Panc1 (cell line): ENCODE data around the gene CATSPERD.

Experiments used
- POLR2AphosphoS5 ChIP-seq: IDR thresholded peaks from 2 replicates; pipeline ENCODE4 v1.6.1; 2012; ENCODE audit warnings: mild to moderate bottlenecking, low read depth, low read length, moderate library complexity
- TCF7L2 ChIP-seq: IDR thresholded peaks from 2 replicates; pipeline ENCODE4 v1.6.1; 2011; ENCODE audit warnings: mild to moderate bottlenecking, low read depth, low read length, inconsistent platforms
- TF ChIP-seq, protein P1 (sequence below): fragments of 450-650 bp; IDR thresholded peaks from 2 replicates; pipeline ENCODE4 v1.5.1; 2017; ENCODE audit warnings: mild to moderate bottlenecking
- TF ChIP-seq, protein P2 (sequence below), 2 experiments: IDR thresholded peaks; 2 replicates each; pipeline ENCODE4 v1.6.1; 2011 to 2012; ENCODE audit warnings: low read depth in 2 of 2, control low read depth in 1 of 2, low read length in 1 of 2, mild to moderate bottlenecking in 1 of 2, moderate library complexity in 1 of 2; ENCODE audit not compliant: insufficient read depth in 1 of 2

- TF ChIP-seq POLR2AphosphoS5, result no peak
- TF ChIP-seq, protein P1, sequence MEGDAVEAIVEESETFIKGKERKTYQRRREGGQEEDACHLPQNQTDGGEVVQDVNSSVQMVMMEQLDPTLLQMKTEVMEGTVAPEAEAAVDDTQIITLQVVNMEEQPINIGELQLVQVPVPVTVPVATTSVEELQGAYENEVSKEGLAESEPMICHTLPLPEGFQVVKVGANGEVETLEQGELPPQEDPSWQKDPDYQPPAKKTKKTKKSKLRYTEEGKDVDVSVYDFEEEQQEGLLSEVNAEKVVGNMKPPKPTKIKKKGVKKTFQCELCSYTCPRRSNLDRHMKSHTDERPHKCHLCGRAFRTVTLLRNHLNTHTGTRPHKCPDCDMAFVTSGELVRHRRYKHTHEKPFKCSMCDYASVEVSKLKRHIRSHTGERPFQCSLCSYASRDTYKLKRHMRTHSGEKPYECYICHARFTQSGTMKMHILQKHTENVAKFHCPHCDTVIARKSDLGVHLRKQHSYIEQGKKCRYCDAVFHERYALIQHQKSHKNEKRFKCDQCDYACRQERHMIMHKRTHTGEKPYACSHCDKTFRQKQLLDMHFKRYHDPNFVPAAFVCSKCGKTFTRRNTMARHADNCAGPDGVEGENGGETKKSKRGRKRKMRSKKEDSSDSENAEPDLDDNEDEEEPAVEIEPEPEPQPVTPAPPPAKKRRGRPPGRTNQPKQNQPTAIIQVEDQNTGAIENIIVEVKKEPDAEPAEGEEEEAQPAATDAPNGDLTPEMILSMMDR, result no peak
- TF ChIP-seq, protein P2, sequence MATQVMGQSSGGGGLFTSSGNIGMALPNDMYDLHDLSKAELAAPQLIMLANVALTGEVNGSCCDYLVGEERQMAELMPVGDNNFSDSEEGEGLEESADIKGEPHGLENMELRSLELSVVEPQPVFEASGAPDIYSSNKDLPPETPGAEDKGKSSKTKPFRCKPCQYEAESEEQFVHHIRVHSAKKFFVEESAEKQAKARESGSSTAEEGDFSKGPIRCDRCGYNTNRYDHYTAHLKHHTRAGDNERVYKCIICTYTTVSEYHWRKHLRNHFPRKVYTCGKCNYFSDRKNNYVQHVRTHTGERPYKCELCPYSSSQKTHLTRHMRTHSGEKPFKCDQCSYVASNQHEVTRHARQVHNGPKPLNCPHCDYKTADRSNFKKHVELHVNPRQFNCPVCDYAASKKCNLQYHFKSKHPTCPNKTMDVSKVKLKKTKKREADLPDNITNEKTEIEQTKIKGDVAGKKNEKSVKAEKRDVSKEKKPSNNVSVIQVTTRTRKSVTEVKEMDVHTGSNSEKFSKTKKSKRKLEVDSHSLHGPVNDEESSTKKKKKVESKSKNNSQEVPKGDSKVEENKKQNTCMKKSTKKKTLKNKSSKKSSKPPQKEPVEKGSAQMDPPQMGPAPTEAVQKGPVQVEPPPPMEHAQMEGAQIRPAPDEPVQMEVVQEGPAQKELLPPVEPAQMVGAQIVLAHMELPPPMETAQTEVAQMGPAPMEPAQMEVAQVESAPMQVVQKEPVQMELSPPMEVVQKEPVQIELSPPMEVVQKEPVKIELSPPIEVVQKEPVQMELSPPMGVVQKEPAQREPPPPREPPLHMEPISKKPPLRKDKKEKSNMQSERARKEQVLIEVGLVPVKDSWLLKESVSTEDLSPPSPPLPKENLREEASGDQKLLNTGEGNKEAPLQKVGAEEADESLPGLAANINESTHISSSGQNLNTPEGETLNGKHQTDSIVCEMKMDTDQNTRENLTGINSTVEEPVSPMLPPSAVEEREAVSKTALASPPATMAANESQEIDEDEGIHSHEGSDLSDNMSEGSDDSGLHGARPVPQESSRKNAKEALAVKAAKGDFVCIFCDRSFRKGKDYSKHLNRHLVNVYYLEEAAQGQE (IDR thresholded peaks at IDR 0.05; ENCODE audit: insufficient read depth in 1 of 2, low read depth in 2 of 2, low read length in 1 of 2), result no peak
- TF ChIP-seq TCF7L2, result no peak
Measured at GRCh38 chr19:5827342-5827890, 107.0 kb downstream of the CATSPERD start.
